RKO (cell line): Measurements from ENCODE around the gene PYDC1.
"Not testable (repeated sequence)": the region's sequence is repeated elsewhere in the genome, so short reads cannot be mapped to it uniquely, and the experiment has no call there.

Experiments used
- DNase-seq: peaks from one replicate; pipeline ENCODE4 v3.0.0-alpha.2; 2016; ENCODE audit warnings: low spot score

Gene PYDC1

GRCh38 chr16:31179219-31179746 lies 37.7 kb downstream of the PYDC1 start:
- no peak for DNase-seq

DNA sequence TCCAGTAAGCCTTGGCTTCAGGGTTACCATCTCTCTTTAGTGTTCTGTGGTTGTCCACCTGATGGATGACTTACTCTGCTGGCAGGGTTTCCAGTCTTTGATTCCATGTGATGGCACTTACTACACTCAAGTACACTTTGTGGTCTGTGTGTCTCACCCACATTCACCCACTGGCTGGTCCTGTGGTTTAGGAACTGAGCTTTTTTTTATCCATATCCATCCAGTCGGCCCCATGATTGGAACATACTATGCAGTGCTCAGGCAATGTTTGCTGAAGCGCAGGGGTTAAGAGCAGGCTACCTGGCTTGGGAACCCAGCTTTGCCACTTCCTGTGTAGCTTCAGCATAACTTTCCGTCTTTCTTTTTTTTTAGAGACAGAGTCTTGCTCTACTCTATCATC lies 39.8 kb downstream of the PYDC1 start:
- DNase-seq, result peak; percentile 62

DNA sequence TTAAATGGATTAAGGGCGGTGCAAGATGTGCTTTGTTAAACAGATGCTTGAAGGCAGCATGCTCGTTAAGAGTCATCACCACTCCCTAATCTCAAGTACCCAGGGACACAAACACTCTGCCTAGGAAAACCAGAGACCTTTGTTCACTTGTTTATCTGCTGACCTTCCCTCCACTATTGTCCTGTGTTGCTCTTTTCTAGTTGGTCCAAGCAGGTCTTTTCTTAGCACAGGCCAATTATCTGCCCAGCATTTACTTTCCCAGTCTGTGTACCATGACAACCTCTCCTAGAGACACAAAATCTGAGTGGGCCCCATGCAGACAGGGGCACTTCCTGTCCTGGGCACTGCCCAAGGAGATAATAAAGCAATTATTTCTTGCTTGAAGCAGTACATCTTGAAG lies 46.9 kb downstream of the PYDC1 start:
- not testable (repeated sequence) for DNase-seq

DNA sequence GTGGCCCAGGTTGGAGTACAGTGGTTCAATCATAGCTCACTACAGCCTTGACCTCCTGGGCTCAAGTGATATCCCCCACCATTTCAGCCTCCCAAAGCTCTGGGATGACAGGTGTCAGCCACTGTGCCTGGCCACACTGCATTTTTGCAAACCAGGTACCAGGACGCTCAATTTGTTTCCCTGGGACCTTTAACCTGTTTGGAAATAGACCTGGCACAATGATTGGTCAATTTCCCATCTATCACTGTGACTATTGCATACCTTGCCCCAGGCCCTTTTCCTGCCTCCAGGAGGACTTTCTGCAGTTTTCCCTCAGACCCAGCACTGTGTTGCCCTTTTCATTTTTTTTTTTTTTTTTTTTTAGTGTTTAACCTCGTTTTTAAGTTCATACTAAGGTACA lies 48.1 kb downstream of the PYDC1 start:
- no peak for DNase-seq

- DNase-seq, result no peak
Observed at GRCh38 chr16:31167315-31167714, 49.6 kb downstream of the PYDC1 start.
